Uterus (tissue), 4 donors: ENCODE measurements around the gene ACSM3. TPM values are rescaled to one million over a fixed set of nuclear protein-coding genes. Genes with fewer than 3 reads are reported as not detected.

Source experiments
- DNase-seq, 2 donors: peaks; one replicate each; pipeline ENCODE4 v3.0.0-alpha.2; 2019 to 2020
- H3K27ac ChIP-seq, 2 donors: fragments of 200-600 bp; sonication (generic); 1 replicate in 1 of 2; 2 replicates in 1 of 2; pipeline ENCODE4 v1.5.1; 2016 to 2018
- H3K27me3 ChIP-seq, 2 donors: fragments of 200-600 bp; sonication (generic); one replicate each; pipeline ENCODE4 v1.5.1; 2018 to 2019; ENCODE audit warnings: control low read depth in 1 of 2
- H3K36me3 ChIP-seq, 2 donors: fragments of 200-600 bp; sonication (generic); one replicate each; pipeline ENCODE4 v1.5.1; 2019; ENCODE audit warnings: control low read depth in 1 of 2
- H3K4me1 ChIP-seq, 2 donors: fragments of 200-600 bp; sonication (generic); one replicate each; pipeline ENCODE4 v1.5.1; 2018 to 2019; ENCODE audit warnings: control low read depth in 1 of 2
- H3K4me3 ChIP-seq, 2 donors: fragments of 200-600 bp; sonication (generic); 1 replicate in 1 of 2; 2 replicates in 1 of 2; pipeline ENCODE4 v1.5.1; 2018 to 2019; ENCODE audit warnings: mild to moderate bottlenecking in 1 of 2
- H3K9me3 ChIP-seq, 2 donors: fragments of 200-600 bp; sonication (generic); one replicate each; pipeline ENCODE4 v1.5.1; 2019; ENCODE audit warnings: control low read depth in 1 of 2
- POLR2A ChIP-seq, 2 donors: fragments of 450-650 bp; IDR thresholded peaks; one replicate each; pipeline ENCODE4 v1.6.1; 2016; ENCODE audit warnings: antibody characterized with exemption in 2 of 2, mild to moderate bottlenecking in 1 of 2, moderate library complexity in 1 of 2
- intact Hi-C: fragments of 100-400 bp; cut with DNase I; formaldehyde crosslinking; loops from one replicate; pipeline ENCODE4 v1.15.1; 2023; ENCODE audit warnings: low total_unique reads
- total RNA-seq, 4 donors: library from RNA; depleted of rRNA in 3 of 4; stranded (reverse); fragments of >200 nt in 3 of 4; gene quantifications; one replicate each; pipeline versions ENCODE4 v1.1.0 to v1.2.4, GENCODE V29; 2014 to 2023
- TF ChIP-seq, protein P1 (sequence below), 4 experiments: fragments of 200-600 bp in 2 of 4; fragments of 450-650 bp in 2 of 4; sonication (generic) in 2 of 4; IDR thresholded peaks; one replicate each; pipeline ENCODE4 v1.5.1; 2016 to 2019; ENCODE audit warnings: antibody characterized with exemption in 4 of 4, mild to moderate bottlenecking in 2 of 4, moderate library complexity in 1 of 4
- donor health status: DM: yes; HTN: yes; CAD: no.

The ACSM3 gene
- total RNA-seq, 4 donors from 2014 or later: 18.7 to 365 (median 175) TPM

DNA sequence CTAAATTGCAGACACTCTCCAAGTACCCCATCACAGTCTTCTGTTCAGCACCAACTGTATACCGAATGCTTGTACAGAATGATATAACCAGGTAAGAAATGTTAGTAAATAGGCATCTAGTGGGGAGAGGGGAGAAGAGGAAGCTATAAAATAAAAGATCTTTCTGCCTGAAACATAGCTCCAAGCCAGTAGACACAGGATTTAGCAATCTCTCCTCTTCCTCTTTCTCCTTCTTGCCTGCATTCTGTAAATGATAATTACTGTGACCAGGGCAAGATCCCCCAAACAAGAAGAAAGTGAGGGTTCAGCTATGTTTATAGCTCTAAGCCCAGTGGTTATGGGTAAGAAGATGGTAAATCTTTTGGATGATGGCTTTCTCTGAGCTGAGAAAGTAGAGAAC is 17.9 kb downstream of the ACSM3 start:
- no peak overlapping the region for H3K4me3 ChIP-seq
- no peak for DNase-seq

DNA sequence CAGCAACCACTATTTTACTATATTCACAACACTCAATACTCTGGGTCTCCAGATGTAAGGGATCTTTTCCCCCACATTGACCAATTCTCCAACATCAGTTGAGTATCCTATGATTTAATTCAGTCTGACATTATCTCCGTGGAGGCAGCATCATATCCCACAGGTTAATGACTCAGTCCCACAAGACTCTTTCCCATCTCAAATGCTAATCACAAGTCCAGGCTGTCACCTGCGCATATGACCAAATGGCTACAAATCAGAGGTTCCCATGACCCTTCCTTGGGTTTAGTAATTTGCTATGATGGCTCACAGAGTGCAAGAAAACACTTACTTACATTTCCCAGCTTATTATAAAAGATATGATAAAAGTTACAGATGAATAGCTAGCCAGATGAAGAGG is 18.7 kb downstream of the ACSM3 start:
- no peak overlapping the region for H3K4me3 ChIP-seq
- no peaks in the 10 kb centered on the region for H3K27me3 ChIP-seq
- intact Hi-C loops: no loop called here
- H3K36me3 ChIP-seq: no peaks in the 10 kb centered on the region
- no peaks in the 10 kb centered on the region for H3K4me1 ChIP-seq
- no peak for TF ChIP-seq POLR2A (IDR thresholded peaks at IDR 0.05)
- TF ChIP-seq, protein P1, sequence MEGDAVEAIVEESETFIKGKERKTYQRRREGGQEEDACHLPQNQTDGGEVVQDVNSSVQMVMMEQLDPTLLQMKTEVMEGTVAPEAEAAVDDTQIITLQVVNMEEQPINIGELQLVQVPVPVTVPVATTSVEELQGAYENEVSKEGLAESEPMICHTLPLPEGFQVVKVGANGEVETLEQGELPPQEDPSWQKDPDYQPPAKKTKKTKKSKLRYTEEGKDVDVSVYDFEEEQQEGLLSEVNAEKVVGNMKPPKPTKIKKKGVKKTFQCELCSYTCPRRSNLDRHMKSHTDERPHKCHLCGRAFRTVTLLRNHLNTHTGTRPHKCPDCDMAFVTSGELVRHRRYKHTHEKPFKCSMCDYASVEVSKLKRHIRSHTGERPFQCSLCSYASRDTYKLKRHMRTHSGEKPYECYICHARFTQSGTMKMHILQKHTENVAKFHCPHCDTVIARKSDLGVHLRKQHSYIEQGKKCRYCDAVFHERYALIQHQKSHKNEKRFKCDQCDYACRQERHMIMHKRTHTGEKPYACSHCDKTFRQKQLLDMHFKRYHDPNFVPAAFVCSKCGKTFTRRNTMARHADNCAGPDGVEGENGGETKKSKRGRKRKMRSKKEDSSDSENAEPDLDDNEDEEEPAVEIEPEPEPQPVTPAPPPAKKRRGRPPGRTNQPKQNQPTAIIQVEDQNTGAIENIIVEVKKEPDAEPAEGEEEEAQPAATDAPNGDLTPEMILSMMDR (IDR thresholded peaks at IDR 0.05): no peak
- DNase-seq: no peak
- no peaks in the 10 kb centered on the region for H3K9me3 ChIP-seq
- no peak overlapping the region for H3K27ac ChIP-seq

More for the DNA sequence above, 17.9 kb downstream of the ACSM3 start:
- H3K27me3 ChIP-seq: no peaks in the 10 kb centered on the region
- H3K27ac ChIP-seq: no peak overlapping the region
- H3K36me3 ChIP-seq: no peaks in the 10 kb centered on the region
- intact Hi-C loops: no loop called here
- H3K4me1 ChIP-seq: no peaks in the 10 kb centered on the region
- H3K9me3 ChIP-seq: no peaks in the 10 kb centered on the region
- no peak for TF ChIP-seq POLR2A (IDR thresholded peaks at IDR 0.05)
- TF ChIP-seq, protein P1 (IDR thresholded peaks at IDR 0.05): no peak

DNA sequence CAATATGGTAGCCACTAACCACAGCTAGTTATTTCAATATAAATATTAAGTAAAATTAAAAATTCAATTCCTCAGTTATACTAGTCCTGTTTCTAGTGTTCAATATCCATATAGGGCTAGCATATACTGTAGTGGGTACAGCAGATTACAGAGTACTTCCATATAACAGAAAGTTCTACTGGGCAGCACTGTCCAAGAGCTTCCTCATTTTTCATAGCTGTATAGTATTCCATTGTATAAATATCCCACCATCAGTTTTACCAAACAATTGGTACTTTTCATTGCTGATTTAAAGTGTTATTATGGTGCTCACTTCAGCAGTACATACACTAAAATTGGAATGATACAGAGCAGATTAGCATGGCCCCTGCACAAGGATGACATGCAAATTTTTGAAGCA is 20.4 kb downstream of the ACSM3 start:
- Histone ChIP-seq H3K27ac (no peak overlapping the region), H3K4me1 (no peaks in the 10 kb centered on the region), H3K27me3 (no peaks in the 10 kb centered on the region), H3K4me3 (no peak overlapping the region), H3K9me3 (no peaks in the 10 kb centered on the region), H3K36me3 (no peaks in the 10 kb centered on the region)
- DNase-seq: no peak
- TF ChIP-seq, protein P1 (IDR thresholded peaks at IDR 0.05): no peak
- no peak for TF ChIP-seq POLR2A (IDR thresholded peaks at IDR 0.05)
- intact Hi-C loops: no loop called here

DNA sequence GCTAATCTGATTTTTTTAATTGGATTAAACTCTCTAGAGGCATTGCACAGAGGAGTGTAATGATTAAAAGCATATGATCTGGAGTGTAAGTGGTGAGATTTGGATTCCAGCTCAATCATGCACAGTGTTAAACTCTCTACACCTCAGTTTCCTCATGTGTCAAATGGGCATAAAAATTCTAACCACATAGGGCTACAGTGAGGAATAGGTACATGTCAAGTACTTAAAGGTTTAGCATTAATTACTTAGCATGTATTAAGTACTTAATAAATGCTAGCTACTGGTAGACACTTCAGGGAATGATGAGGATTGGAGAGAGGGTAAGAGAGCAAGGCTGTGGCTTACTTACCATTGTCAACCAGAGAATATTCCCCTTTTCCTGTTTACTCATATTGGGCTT is 25.3 kb downstream of the ACSM3 start:
- intact Hi-C loops: no loop called here
- Histone ChIP-seq H3K4me3 (no peak overlapping the region), H3K9me3 (no peaks in the 10 kb centered on the region), H3K27me3 (no peaks in the 10 kb centered on the region), H3K36me3 (no peaks in the 10 kb centered on the region), H3K4me1 (no peaks in the 10 kb centered on the region), H3K27ac (no peak overlapping the region)
- DNase-seq: no peak
- TF ChIP-seq, protein P1 (IDR thresholded peaks at IDR 0.05): no peak
- TF ChIP-seq POLR2A (IDR thresholded peaks at IDR 0.05): no peak

DNA sequence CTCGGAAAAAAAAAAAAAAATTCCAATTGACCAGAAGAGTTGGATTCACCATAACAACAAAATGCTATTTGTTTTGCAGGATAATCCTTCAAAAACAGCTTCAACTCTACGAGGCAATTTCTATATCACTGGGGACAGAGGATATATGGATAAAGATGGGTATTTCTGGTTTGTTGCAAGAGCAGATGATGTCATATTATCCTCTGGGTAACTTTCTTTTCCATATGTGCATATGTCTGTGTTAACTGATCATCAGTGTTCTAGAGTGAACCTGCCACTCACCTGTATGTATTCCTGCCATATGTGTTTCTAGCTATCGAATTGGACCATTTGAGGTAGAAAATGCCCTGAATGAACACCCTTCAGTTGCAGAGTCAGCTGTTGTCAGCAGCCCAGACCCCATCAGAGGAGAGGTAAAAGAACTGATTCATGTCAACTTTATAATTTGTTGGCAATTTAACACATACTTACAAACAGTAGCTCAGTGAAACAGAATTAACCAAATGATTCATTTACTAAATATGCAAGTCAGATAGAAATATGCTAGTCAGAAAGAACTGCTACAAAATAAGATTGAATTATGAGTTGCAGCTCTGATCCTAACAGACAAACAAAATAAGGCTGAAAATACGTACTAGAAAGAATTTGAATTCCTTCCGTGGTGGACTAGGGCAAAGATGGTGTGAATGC is 28.3 kb downstream of the ACSM3 start:
- Histone ChIP-seq H3K27ac (no peak overlapping the region), H3K4me1 (no peaks in the 10 kb centered on the region), H3K4me3 (no peak overlapping the region), H3K36me3 (no peaks in the 10 kb centered on the region), H3K27me3 (no peaks in the 10 kb centered on the region), H3K9me3 (no peaks in the 10 kb centered on the region)
- intact Hi-C loops: no loop called here
- no peak for TF ChIP-seq POLR2A (IDR thresholded peaks at IDR 0.05)
- TF ChIP-seq, protein P1 (IDR thresholded peaks at IDR 0.05): no peak
- no peak for DNase-seq
